Keratinocyte (primary cell): Measurements from ENCODE around the gene MROH7. TPM values are rescaled to one million over a fixed set of nuclear protein-coding genes. Genes with fewer than 3 reads are reported as not detected.

ENCODE experiments used
- DNase-seq: peaks from one replicate; pipeline ENCODE4 v3.0.0-alpha.2; 2011; ENCODE audit warnings: low read depth, missing footprints, low spot score
- FAIRE-seq: peaks from 2 replicates; lab custom pipeline; 2011; peaks lifted over from hg19 to GRCh38; lab: Jason Lieb, UNC
- H2AFZ ChIP-seq: 2 replicates; pipeline ENCODE4 v1.6.0; 2012; ENCODE audit warnings: low read length, control low read depth, inconsistent platforms; ENCODE audit not compliant: control insufficient read depth
- H3K27ac ChIP-seq: 2 replicates; pipeline ENCODE4 v1.5.1; 2011; ENCODE audit warnings: low read length; ENCODE audit not compliant: control insufficient read depth, insufficient read depth
- H3K27me3 ChIP-seq: 3 replicates; pipeline ENCODE4 v1.6.0; 2011; ENCODE audit warnings: low read length; ENCODE audit not compliant: control insufficient read depth, insufficient read depth; ENCODE audit errors: extremely low read depth
- H3K36me3 ChIP-seq, 2 experiments: 2 replicates in 1 of 2; 3 replicates in 1 of 2; pipeline ENCODE4 v1.5.1; 2011; ENCODE audit warnings: low read length in 2 of 2, mild to moderate bottlenecking in 1 of 2; ENCODE audit not compliant: control insufficient read depth in 2 of 2, insufficient read depth in 2 of 2; ENCODE audit errors: extremely low read depth in 1 of 2
- H3K4me1 ChIP-seq: 3 replicates; pipeline ENCODE4 v1.5.1; 2011; ENCODE audit warnings: low read length; ENCODE audit not compliant: control insufficient read depth, insufficient read depth; ENCODE audit errors: extremely low read depth
- H3K4me2 ChIP-seq: 3 replicates; pipeline ENCODE4 v1.6.0; 2011; ENCODE audit warnings: low read depth, low read length; ENCODE audit not compliant: control insufficient read depth, insufficient read depth; ENCODE audit errors: extremely low read depth
- H3K4me3 ChIP-seq, 3 experiments: fragments of 200-600 bp in 1 of 3; sonication (generic) in 1 of 3; 2 replicates in 2 of 3; 3 replicates in 1 of 3; pipeline ENCODE4 v1.5.1; 2011 to 2016; ENCODE audit warnings: low read length in 3 of 3, mild to moderate bottlenecking in 3 of 3, control low read depth in 2 of 3, inconsistent platforms in 1 of 3, low read depth in 1 of 3, mixed read lengths in 1 of 3, mixed run types in 1 of 3, moderate library complexity in 1 of 3; ENCODE audit not compliant: control insufficient read depth in 2 of 3, insufficient read depth in 2 of 3; ENCODE audit errors: extremely low read depth in 1 of 3
- H3K79me2 ChIP-seq: 2 replicates; pipeline ENCODE4 v1.6.0; 2012; ENCODE audit warnings: low read length; ENCODE audit not compliant: control insufficient read depth, insufficient read depth
- H3K9ac ChIP-seq: 3 replicates; pipeline ENCODE4 v1.6.0; 2011; ENCODE audit warnings: low read length; ENCODE audit not compliant: control insufficient read depth, insufficient read depth; ENCODE audit errors: extremely low read depth
- H3K9me1 ChIP-seq: 3 replicates; pipeline ENCODE4 v1.6.0; 2011; ENCODE audit warnings: low read length; ENCODE audit not compliant: control insufficient read depth, insufficient read depth; ENCODE audit errors: extremely low read depth
- H3K9me3 ChIP-seq: 2 replicates; pipeline ENCODE4 v1.5.1; 2012; ENCODE audit warnings: low read depth, low read length; ENCODE audit not compliant: control insufficient read depth
- H4K20me1 ChIP-seq: 3 replicates; pipeline ENCODE4 v1.6.0; 2011; ENCODE audit warnings: low read length; ENCODE audit not compliant: control insufficient read depth, insufficient read depth; ENCODE audit errors: extremely low read depth
- CTCF ChIP-seq, 3 experiments: IDR thresholded peaks in 1 of 3; conservative IDR thresholded peaks in 1 of 3; optimal IDR thresholded peaks in 1 of 3; 2 replicates in 2 of 3; 3 replicates in 1 of 3; pipeline versions ENCODE3 to v1.5.1; 2011; ENCODE audit warnings: low read length in 3 of 3, mild to moderate bottlenecking in 3 of 3, moderate library complexity in 2 of 3, control low read depth in 1 of 3, inconsistent platforms in 1 of 3; ENCODE audit not compliant: insufficient read depth in 2 of 3; ENCODE audit errors: extremely low read depth in 1 of 3
- EZH2 ChIP-seq: IDR thresholded peaks from one replicate; pipeline ENCODE4 v1.6.1; 2012; ENCODE audit warnings: inconsistent platforms, mild to moderate bottlenecking, low read length, moderate library complexity
- dilution Hi-C: fragments of 300-500 bp; cut with MboI; formaldehyde crosslinking; loops from one replicate; pipeline ENCODE4 v1.7.0; 2020; ENCODE audit warnings: low sequenced_read_pairs; ENCODE audit not compliant: extremely low pct_ligation_motif_present
- polyA plus RNA-seq, 5 experiments: library from polyadenylated mRNA; depleted of rRNA in 3 of 5; stranded (reverse) in 3 of 5; stranded (forward) in 1 of 5; unstranded in 1 of 5; fragments of >200 nt; gene quantifications; 1 replicate in 1 of 5; 2 replicates in 3 of 5; 3 replicates in 1 of 5; pipeline versions ENCODE4 v1.2.1 to v1.2.3, GENCODE V29; 2011 to 2012; ENCODE audit warnings: missing spikeins in 2 of 5, low read depth in 1 of 5, low replicate concordance in 1 of 5

The MROH7 gene
- polyA plus RNA-seq, 1 donor (not counting 4 experiments of a cell fraction or from before 2014, with no cell fraction given) = not detected

- H3K36me3 ChIP-seq = peaks cover 20 to 52% of the 10 kb centered on the region in 2 experiments
- no peak overlapping the region for H2AFZ ChIP-seq
Measured at GRCh38 chr1:54723985-54724384, 82.4 kb downstream of the MROH7 start.

GRCh38 chr1:54724771-54725170, 83.2 kb downstream of the MROH7 start:
- TF ChIP-seq CTCF (optimal IDR thresholded peaks at IDR 0.05 in 1 of 3, IDR thresholded peaks at IDR 0.05 in 1 of 3, conservative IDR thresholded peaks at IDR 0.05 in 1 of 3; ENCODE audit: extremely low read depth in 1 of 3, insufficient read depth in 2 of 3, low read length in 3 of 3) = no peak
- TF ChIP-seq EZH2 = no peak
- Histone ChIP-seq H3K27ac (no peak overlapping the region), H2AFZ (no peak overlapping the region), H3K36me3 (peaks cover 17 to 45% of the 10 kb centered on the region in 2 experiments), H3K4me3 (no peak overlapping the region), H3K9me3 (no peaks in the 10 kb centered on the region), H3K4me2 (no peak overlapping the region), H3K9ac (no peak overlapping the region), H3K27me3 (no peaks in the 10 kb centered on the region), H4K20me1 (no peaks in the 10 kb centered on the region), H3K9me1 (no peaks in the 10 kb centered on the region), H3K4me1 (no peaks in the 10 kb centered on the region), H3K79me2 (no peaks in the 10 kb centered on the region)
- dilution Hi-C loops = no loop called here
- FAIRE-seq (no peak), DNase-seq (no peak)

More at GRCh38 chr1:54723985-54724384, 82.4 kb downstream of the MROH7 start:
- dilution Hi-C loops = no loop called here
- DNase-seq (no peak), FAIRE-seq (no peak)
- no peak overlapping the region for H3K4me2 ChIP-seq
- H3K9me1 ChIP-seq = no peaks in the 10 kb centered on the region
- peaks cover 5% of the 10 kb centered on the region for H3K79me2 ChIP-seq
- TF ChIP-seq CTCF (optimal IDR thresholded peaks at IDR 0.05 in 1 of 3, IDR thresholded peaks at IDR 0.05 in 1 of 3, conservative IDR thresholded peaks at IDR 0.05 in 1 of 3; ENCODE audit: extremely low read depth in 1 of 3, insufficient read depth in 2 of 3, low read length in 3 of 3) = no peak
- TF ChIP-seq EZH2 = no peak
- no peaks in the 10 kb centered on the region for H3K4me1 ChIP-seq
- no peak overlapping the region for H3K9ac ChIP-seq
- H3K27me3 ChIP-seq = no peaks in the 10 kb centered on the region
- H3K9me3 ChIP-seq = no peaks in the 10 kb centered on the region
- H4K20me1 ChIP-seq = no peaks in the 10 kb centered on the region
- H3K4me3 ChIP-seq = no peak overlapping the region
- no peak overlapping the region for H3K27ac ChIP-seq
